ENCODE data around the gene ZSCAN4. TPM values are rescaled to one million over a fixed set of nuclear protein-coding genes. Genes with fewer than 3 reads are reported as not detected.

Gene ZSCAN4
- polyA plus RNA-seq, 1 experiment = not detected

GRCh38 chr19:57672466-57672865 is 3.7 kb downstream of the ZSCAN4 start:
- Histone ChIP-seq H3K27ac (ENCODE audit: low read depth, low read length) (no peak overlapping the region), H3K4me3 (ENCODE audit: low read depth, low read length) (no peak overlapping the region), H3K9me3 (ENCODE audit: control insufficient read depth, insufficient read depth, low read length) (no peaks in the 10 kb centered on the region), H3K27me3 (ENCODE audit: control insufficient read depth, insufficient read depth, low read length) (no peaks in the 10 kb centered on the region)
- ChIA-PET CTCF (no interaction called here), POLR2A (interaction anchor here (0.6 kb wide), 1 partner anchor 9 kb away, joined by 9 read pairs; no protein-coding TSS in a partner anchor)
- no peak for TF ChIP-seq CTCF (IDR thresholded peaks at IDR 0.05; ENCODE audit: low read depth, low read length)
- no peak for DNase-seq (ENCODE audit: low read depth, low spot score)

GRCh38 chr19:57675881-57676280 is 7.1 kb downstream of the ZSCAN4 start:
- H3K27me3 ChIP-seq (ENCODE audit: control insufficient read depth, insufficient read depth, low read length) = no peaks in the 10 kb centered on the region
- DNase-seq (ENCODE audit: low read depth, low spot score) = no peak
- no peaks in the 10 kb centered on the region for H3K9me3 ChIP-seq (ENCODE audit: control insufficient read depth, insufficient read depth, low read length)
- TF ChIP-seq CTCF (IDR thresholded peaks at IDR 0.05; ENCODE audit: low read depth, low read length) = no peak
- H3K27ac ChIP-seq (ENCODE audit: low read depth, low read length) = no peak overlapping the region
- H3K4me3 ChIP-seq (ENCODE audit: low read depth, low read length) = no peak overlapping the region
- POLR2A ChIA-PET = no interaction called here
- CTCF ChIA-PET = no interaction called here

GRCh38 chr19:57682226-57682766 is 13.6 kb downstream of the ZSCAN4 start:
- Histone ChIP-seq H3K9me3 (ENCODE audit: control insufficient read depth, insufficient read depth, low read length) (peaks cover 46% of the 10 kb centered on the region), H3K27me3 (ENCODE audit: control insufficient read depth, insufficient read depth, low read length) (no peaks in the 10 kb centered on the region), H3K4me3 (ENCODE audit: low read depth, low read length) (peak overlapping the region; percentile 99), H3K27ac (ENCODE audit: low read depth, low read length) (peak overlapping the region; percentile 11)
- no peak for DNase-seq (ENCODE audit: low read depth, low spot score)
- no peak for TF ChIP-seq CTCF (IDR thresholded peaks at IDR 0.05; ENCODE audit: low read depth, low read length)
- ChIA-PET CTCF (interaction anchor here (0.6 to 1.6 kb wide), 8 partner anchors 8 to 264 kb away, joined by 3 to 6 read pairs (median 4); partner anchors contain the start of gene ZNF211), POLR2A (interaction anchor here (1.3 to 2.0 kb wide), 5 partner anchors 18 to 68 kb away, joined by 4 to 10 read pairs (median 7); partner anchors contain the start of genes ZNF134, ZNF154, ZNF211 and ZNF671)

- no peak for DNase-seq (ENCODE audit: low read depth, low spot score)
- TF ChIP-seq CTCF (IDR thresholded peaks at IDR 0.05; ENCODE audit: low read depth, low read length) = no peak
- ChIA-PET CTCF (no interaction called here), POLR2A (no interaction called here)
- H3K27me3 ChIP-seq (ENCODE audit: control insufficient read depth, insufficient read depth, low read length) = no peaks in the 10 kb centered on the region
- peaks cover 73% of the 10 kb centered on the region for H3K9me3 ChIP-seq (ENCODE audit: control insufficient read depth, insufficient read depth, low read length)
- no peak overlapping the region for H3K4me3 ChIP-seq (ENCODE audit: low read depth, low read length)
- no peak overlapping the region for H3K27ac ChIP-seq (ENCODE audit: low read depth, low read length)
Measured at GRCh38 chr19:57686727-57687126, 18.0 kb downstream of the ZSCAN4 start.

GRCh38 chr19:57687363-57688010 is 18.8 kb downstream of the ZSCAN4 start:
- no peak overlapping the region for H3K27ac ChIP-seq (ENCODE audit: low read depth, low read length)

More at GRCh38 chr19:57687363-57688010, 18.8 kb downstream of the ZSCAN4 start:
- DNase-seq (ENCODE audit: low read depth, low spot score) = no peak
- POLR2A ChIA-PET = no interaction called here
- Histone ChIP-seq H3K4me3 (ENCODE audit: low read depth, low read length) (no peak overlapping the region), H3K27me3 (ENCODE audit: control insufficient read depth, insufficient read depth, low read length) (no peaks in the 10 kb centered on the region), H3K9me3 (ENCODE audit: control insufficient read depth, insufficient read depth, low read length) (peaks cover 72% of the 10 kb centered on the region)
- no peak for TF ChIP-seq CTCF (IDR thresholded peaks at IDR 0.05; ENCODE audit: low read depth, low read length)
- CTCF ChIA-PET = no interaction called here
